ENCODE data around the gene LPGAT1. TPM values are rescaled to one million over a fixed set of nuclear protein-coding genes. Genes with fewer than 3 reads are reported as not detected.
A peak's percentile ranks its signal among the peaks of the same experiment; 100 is the strongest.
"Not testable (repeated sequence)": the region's sequence is repeated elsewhere in the genome, so short reads cannot be mapped to it uniquely, and the experiment has no call there.

LPGAT1 gene
- total RNA-seq, 1 donor from 2014 or later: 61.8 TPM

- DNase-seq (ENCODE audit: low spot score): no peak
Observed at GRCh38 chr1:211736351-211736915, 94.1 kb downstream of the LPGAT1 start.

DNA sequence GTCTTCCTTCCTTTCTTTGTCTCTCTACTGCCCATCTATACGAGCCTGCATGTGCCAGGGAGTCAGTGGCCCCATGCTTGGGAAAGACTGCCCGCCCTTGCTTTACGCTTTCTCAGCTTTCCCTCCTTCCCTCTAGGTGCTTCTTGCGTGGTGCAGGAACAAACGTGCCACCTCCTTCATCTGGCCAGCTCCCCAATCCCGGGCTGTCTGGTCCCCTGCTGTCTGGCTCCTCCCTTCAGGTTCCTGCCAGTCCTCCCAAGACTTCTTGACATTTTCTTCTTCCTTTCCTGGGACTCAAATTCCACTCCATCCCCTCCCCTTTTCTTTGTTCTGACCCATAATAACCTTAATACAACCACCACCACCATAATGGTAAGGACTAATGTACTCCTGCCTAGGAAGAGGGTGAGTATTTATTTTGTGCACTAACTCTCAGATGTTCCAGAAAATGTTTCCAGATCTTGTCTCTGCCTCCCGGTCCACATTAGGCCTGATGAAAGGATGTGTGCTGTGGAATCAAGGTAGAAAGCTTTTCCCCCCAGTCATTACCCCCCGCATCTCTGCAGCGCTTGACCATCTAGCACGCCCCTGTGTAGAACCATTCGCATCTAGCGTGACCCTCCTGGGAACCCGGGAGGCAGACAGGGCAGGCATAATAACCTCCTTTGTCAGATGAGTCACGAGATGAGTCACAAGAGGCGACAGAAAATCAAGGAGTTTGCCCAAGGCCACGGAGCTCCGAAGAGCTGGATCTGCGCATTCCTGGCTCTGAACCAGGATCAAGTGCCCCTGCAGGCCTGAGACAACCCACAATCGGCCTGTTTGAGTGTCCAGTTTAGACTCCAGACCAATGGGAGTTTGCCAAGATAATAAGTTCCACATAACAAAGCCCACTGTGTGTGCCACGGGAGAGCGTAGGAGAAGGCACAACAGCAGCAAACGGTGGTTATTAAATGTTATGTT, 95.1 kb downstream of the LPGAT1 start:
- DNase-seq (ENCODE audit: low spot score): no peak

DNA sequence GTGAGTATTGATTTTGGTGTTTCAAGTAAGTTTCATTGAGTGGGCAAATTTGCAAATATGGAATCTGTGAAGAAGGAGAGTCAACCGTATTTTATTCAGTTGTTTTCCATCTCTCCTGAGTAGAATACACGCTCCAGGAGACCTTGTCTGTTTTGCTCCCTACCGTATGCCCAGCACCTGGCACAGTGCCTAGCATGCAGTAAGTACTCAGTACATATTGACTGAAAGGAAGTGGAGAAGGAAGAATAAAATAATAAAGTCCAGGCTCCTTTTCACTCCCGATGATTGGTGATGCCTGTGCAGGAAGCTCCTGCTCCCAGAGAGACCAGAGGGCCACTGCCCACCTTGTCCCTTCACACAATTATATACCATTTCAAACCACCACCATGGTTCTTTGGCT, 95.8 kb downstream of the LPGAT1 start:
- DNase-seq (ENCODE audit: low spot score): no peak

- no peak for DNase-seq (ENCODE audit: low spot score)
Observed at GRCh38 chr1:211734359-211734758, 96.2 kb downstream of the LPGAT1 start.

- DNase-seq (ENCODE audit: low spot score): no peak
Observed at GRCh38 chr1:211732293-211732980, 98.1 kb downstream of the LPGAT1 start.

DNA sequence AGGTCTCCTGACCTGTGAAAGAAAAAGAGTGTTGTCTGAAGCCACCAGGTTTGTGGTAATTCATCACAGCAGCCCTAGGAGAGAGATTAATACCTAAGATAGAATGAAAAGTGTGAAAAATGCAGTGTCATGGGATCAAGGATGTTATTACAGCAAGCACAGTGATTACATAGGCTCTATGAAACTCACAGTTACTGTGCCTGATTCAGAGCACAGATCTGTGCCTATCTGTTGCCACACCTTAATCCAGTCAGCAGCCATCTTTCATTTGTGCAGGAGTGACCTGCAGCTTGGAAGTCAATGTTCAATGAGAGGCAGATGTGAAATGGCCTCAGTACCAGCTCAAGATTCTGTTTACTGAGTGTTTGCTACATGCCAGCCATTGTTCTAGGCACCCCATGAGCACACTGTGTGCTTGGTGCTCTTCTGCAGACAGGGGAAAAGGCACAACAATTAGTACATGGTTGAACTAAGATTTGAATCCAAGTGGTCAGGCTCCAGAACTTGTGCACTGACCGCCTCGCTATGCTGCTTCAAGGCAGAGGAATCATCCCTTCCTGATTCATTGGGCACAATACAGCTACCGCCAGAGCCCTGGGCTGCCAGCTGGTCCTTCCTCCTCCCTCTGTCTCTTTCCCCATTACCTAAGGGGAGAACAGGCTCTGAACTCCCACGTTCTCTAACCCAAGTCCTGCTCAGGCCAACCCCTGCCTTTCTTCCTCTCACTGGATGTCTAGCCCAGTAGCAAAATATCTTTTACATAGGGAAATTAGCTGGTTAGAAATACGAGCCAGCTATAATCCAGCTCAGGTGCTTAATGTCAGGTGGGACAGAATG, 98.9 kb downstream of the LPGAT1 start:
- no peak for DNase-seq (ENCODE audit: low spot score)

DNA sequence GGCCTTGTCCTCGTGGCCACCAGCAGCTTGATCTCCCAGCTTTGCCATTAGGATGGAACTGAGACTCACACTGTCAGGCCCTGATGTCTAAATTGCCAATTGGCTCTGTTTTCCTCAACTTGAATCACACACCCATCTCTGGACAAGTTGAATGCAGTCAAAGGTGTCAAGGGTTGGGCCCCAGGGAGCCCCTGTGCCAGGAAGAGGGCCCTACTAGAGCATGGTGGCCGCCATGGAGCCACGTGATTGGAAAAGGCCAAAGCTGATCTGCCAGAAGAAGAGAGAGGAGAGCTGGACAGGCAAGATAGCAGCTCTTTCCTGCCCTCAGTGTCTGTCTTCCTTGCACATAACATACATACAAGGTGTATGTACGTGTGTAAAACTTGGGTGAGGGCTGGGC, 100.2 kb downstream of the LPGAT1 start:
- DNase-seq (ENCODE audit: low spot score): peak; percentile 39

DNA sequence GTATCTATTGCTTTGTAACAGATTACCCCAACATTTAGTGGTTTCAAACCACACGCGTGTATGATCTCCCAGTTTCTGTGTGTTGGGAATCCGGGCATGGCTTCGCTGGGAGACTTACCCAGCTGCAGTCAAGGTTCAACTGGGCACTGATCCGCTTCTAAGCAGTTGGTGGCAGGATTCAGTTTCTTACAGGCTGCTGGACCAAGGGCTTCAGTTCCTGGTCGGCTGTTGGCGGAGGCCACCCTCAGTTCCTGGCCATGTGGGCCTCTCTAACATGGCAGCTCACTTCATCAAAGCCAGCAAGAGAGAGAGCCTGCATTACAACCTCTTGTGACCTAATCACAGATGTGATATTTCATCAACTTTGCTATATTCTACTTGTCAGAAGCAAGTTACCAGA, 101.3 kb downstream of the LPGAT1 start:
- peak; percentile 55 for DNase-seq (ENCODE audit: low spot score)

- DNase-seq (ENCODE audit: low spot score): peak; percentile 33
Observed at GRCh38 chr1:211726467-211726995, 104.0 kb downstream of the LPGAT1 start.

DNA sequence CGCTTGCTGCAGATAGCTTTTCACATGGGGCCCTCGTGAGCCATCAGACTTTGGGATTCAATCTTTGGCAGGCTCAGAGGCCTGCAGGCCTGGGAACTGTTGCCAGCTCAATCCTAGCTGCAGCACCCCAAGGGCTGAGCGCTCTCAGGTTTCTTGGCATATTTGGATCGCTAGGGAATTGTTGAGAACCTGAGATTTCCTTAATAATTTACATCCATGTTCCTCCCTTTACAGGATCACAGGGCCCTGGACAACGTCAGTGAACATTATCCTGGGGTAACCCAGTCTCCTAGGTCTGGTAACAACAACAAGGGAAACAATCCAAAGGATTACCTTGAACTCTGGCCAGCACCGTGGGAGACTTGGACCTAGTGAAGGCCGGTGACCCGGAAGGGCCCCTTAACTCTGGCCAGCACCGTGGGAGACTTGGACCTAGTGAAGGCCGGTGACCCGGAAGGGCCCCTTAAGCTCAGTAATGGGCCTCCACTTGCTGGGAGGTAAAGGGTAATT, 105.8 kb downstream of the LPGAT1 start:
- peak; percentile 30 for DNase-seq (ENCODE audit: low spot score)

- no peak for DNase-seq (ENCODE audit: low spot score)
Observed at GRCh38 chr1:211723273-211723672, 107.3 kb downstream of the LPGAT1 start.

DNA sequence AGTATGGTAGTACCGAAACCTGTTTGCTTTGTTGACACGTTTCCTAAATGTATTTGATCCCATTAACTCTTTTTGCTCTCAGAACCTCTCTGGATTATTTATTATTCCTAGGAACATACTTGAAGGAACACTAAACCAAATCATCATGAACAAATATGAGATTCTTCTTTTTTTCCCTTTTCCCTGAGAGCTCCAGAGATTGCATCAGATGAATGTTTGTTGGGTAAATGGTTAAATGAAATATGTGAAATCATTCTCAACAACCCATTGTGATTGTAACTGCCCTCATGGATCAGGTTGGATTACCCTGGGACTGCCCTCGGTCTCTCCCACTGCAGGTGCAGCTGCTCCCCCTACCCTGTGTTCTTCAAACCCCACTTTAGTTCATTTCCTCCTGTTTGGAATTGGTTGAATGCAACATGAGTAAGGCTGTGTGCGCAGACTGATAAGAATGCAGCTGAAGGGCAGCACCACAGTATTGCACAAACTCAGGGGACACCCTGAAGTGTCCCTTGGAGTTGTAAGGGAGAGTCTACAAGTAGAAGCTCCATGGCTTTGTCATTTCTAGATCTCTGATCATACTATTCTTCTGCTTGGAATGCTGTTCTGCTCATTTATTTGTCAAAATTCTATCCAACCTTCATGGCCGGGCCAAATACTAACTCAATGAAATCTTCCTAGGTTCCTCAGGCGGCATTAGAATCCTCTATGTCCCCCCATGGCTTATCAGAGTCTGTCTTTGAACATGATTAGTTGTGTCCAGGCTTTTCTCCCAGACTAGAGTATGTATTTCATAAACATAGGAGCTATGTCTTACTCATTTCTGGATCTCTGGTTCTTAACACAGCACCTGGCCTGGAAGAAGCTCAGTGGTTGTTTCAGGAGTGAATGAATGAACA, 108.0 kb downstream of the LPGAT1 start:
- DNase-seq (ENCODE audit: low spot score): no peak

- DNase-seq (ENCODE audit: low spot score): not testable (repeated sequence)
Observed at GRCh38 chr1:211716555-211716954, 114.0 kb downstream of the LPGAT1 start.

GRCh38 chr1:211715971-211716370, 114.6 kb downstream of the LPGAT1 start:
- DNase-seq (ENCODE audit: low spot score): no peak

- no peak for DNase-seq (ENCODE audit: low spot score)
Observed at GRCh38 chr1:211714154-211714553, 116.4 kb downstream of the LPGAT1 start.

DNA sequence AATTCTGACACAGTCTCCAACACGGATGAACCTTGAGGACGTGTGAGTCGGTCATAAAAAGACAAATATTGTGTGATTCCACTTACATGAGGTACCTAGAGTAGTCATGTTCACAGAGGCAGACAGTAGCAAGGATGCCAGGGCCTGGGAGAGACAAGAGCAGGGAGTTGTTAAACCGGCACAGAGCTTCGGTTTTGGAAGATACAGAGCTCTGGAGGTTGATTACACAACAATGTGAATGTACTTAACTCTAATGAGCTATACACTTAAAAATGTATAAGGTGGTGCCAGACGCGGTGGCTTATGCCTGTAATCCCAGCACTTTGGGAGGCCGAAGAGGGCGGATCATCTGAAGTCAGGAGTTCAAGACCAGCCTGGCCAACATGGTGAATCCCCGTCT, 117.3 kb downstream of the LPGAT1 start:
- DNase-seq (ENCODE audit: low spot score): peak; percentile 33

DNA sequence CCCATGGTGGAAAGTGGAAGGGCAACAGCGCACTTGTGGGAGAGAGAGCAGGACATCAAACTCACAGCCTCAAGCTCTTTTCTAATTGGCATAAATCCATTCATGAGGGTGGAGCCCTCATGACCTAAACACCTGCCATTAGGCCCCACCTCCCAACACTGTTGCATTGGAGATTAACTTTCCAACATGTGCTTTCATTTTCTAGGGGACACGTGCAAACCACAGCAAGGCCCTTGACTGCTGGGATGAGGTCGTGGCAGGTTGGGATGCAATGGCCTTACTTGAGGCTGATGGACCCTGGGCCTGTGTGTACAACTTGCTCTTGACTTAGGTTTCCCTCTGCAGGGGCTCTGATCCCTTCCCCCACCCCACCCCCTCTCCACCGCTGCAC, 119.3 kb downstream of the LPGAT1 start:
- DNase-seq (ENCODE audit: low spot score): peak; percentile 39

DNA sequence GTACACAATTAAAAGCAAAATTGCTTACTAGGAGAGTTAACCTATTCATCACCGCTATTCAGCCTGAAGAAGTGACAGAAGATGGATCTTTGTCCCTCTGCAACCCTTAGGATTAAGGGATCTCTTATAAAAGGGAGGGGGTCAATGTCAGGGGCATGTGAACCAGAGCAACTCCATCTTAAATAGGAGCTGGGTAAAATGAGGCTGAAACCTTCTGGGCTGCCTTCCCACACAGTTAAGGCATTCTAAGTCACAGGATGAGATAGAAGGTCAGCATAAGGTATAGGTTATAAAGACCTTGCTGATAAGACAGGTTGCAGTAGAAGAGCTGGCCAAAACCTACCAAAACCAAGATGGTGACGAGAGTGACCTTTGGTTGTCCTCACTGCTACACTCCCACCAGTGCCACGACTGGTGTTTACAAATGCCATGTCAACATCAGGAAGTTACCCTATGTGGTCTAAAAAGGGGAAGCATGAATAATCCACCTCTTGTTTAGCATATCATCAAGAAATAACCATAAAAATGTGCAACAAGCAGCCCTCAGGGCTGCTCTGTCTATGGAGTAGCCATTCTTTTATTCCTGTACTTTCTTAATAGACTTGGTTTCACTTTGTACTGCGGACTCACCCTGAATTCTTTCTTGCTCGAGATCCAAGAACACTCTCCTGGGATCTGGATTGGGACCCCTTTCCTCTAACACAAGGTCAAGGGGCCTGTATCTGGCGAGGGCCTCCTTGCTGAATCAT, 119.8 kb downstream of the LPGAT1 start:
- no peak for DNase-seq (ENCODE audit: low spot score)

DNA sequence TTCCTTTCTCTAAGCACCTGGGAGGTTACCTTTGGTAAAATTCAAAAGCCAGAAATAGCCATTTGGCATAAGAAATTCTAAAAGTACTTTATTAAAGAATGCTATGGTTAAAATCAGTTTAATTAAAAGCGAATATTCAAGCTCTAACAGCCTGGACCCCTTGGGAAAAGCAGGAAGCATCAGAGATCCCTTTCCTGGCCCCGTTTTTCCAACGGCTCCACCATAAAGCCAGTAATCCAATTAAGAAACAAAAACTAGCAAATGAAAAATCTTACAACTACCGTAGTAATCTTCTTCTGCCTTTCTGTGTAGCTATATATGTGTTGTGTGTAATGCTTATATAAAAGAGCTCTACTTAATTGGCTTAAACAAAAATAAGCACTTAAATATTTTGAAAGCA, 121.6 kb downstream of the LPGAT1 start:
- DNase-seq (ENCODE audit: low spot score): no peak
